Tibial nerve (tissue), 4 donors: Measurements from ENCODE around the gene SMCO4. TPM values are rescaled to one million over a fixed set of nuclear protein-coding genes. Genes with fewer than 3 reads are reported as not detected.
"Not testable (repeated sequence)": the region's sequence is repeated elsewhere in the genome, so short reads cannot be mapped to it uniquely, and the experiment has no call there.

Source experiments
- DNase-seq, 2 donors: peaks; one replicate each; pipeline ENCODE4 v3.0.0-alpha.2; 2019; ENCODE audit warnings: low spot score in 2 of 2
- H3K27ac ChIP-seq, 4 donors: fragments of 200-600 bp; sonication (generic) in 3 of 4; one replicate each; pipeline ENCODE4 v1.5.1; 2017 to 2019; ENCODE audit warnings: mild to moderate bottlenecking in 1 of 4
- H3K27me3 ChIP-seq, 2 donors: fragments of 200-600 bp; sonication (generic) in 1 of 2; one replicate each; pipeline versions ENCODE4 v1.5.1 to v1.6.0; 2017 to 2019
- H3K36me3 ChIP-seq, 3 donors: fragments of 200-600 bp; sonication (generic); one replicate each; pipeline ENCODE4 v1.5.1; 2018 to 2019
- H3K4me1 ChIP-seq, 4 donors: fragments of 200-600 bp; sonication (generic) in 3 of 4; one replicate each; pipeline ENCODE4 v1.5.1; 2017 to 2019
- H3K4me3 ChIP-seq, 4 donors: fragments of 200-600 bp; sonication (generic) in 3 of 4; one replicate each; pipeline ENCODE4 v1.5.1; 2017 to 2019; ENCODE audit warnings: mild to moderate bottlenecking in 1 of 4, moderate library complexity in 1 of 4
- H3K9me3 ChIP-seq, 4 donors: fragments of 200-600 bp; sonication (generic) in 3 of 4; one replicate each; pipeline ENCODE4 v1.5.1; 2017 to 2019
- CTCF ChIP-seq, 5 experiments: fragments of 200-600 bp in 3 of 5; fragments of 450-650 bp in 2 of 5; sonication (generic) in 3 of 5; IDR thresholded peaks; one replicate each; pipeline ENCODE4 v1.5.1; 2016 to 2019; ENCODE audit warnings: antibody characterized with exemption in 5 of 5, mild to moderate bottlenecking in 3 of 5, moderate library complexity in 2 of 5
- EP300 ChIP-seq, 2 donors: sonication (generic); formaldehyde crosslinking; IDR thresholded peaks; one replicate each; pipeline ENCODE4 v1.6.1; 2017; ENCODE audit warnings: antibody characterized with exemption in 2 of 2, mild to moderate bottlenecking in 1 of 2
- POLR2A ChIP-seq, 2 donors: fragments of 450-650 bp; IDR thresholded peaks; one replicate each; pipeline ENCODE4 v1.6.1; 2017; ENCODE audit warnings: antibody characterized with exemption in 2 of 2, mild to moderate bottlenecking in 2 of 2, moderate library complexity in 2 of 2
- WGBS, 2 donors: methylation state at CpG; one replicate each; pipeline ENCODE4 v1.1.5; 2018; 5-methylcytosine and 5-hydroxymethylcytosine counted together
- total RNA-seq, 4 donors: library from RNA; depleted of rRNA; stranded (reverse); fragments of >200 nt; gene quantifications; one replicate each; pipeline ENCODE4 v1.1.0, GENCODE V29; 2016

Gene SMCO4
- total RNA-seq, result 10 to 100 TPM in 2 of 4 donors, 1 to 10 TPM in 2; 3.7 to 13.8 (median 7.6) TPM

GRCh38 chr11:93543292-93543977 lies at the start of gene SMCO4:
Gene SMCO4 (minus strand): TSS chr11:93543391. CDS start chr11:93479189, 64,202 bp downstream.
- Histone ChIP-seq H3K4me1 (peaks cover 0 to 38% (median 0%) of the 10 kb centered on the region in 4 donors), H3K27me3 (no peaks in the 10 kb centered on the region), H3K4me3 (peak within 1 kb of the TSS; percentile 57 to 91 (median 70)), H3K36me3 (no peaks in the 10 kb centered on the region), H3K9me3 (no peaks in the 10 kb centered on the region), H3K27ac (peak within 1 kb of the TSS; percentile 55 to 90 (median 82))
- 5 to 7% methylated on average over 30 to 35 of the region's 59 CpGs for WGBS, 2 donors
- TF ChIP-seq CTCF (IDR thresholded peaks at IDR 0.05) (peak; percentile 68 to 87 (median 81)), EP300 (IDR thresholded peaks at IDR 0.05) (no peak)
- DNase-seq, result peak; percentile 57 to 61

- H3K27ac ChIP-seq, result no peak overlapping the region
- no peaks in the 10 kb centered on the region for H3K4me1 ChIP-seq
- DNase-seq, result no peak
- WGBS, 2 donors, result 75 to 79% methylated on average over 6 of the region's 6 CpGs
- H3K27me3 ChIP-seq, result no peaks in the 10 kb centered on the region
- no peak for TF ChIP-seq POLR2A (IDR thresholded peaks at IDR 0.05)
- no peak for TF ChIP-seq CTCF (IDR thresholded peaks at IDR 0.05)
- TF ChIP-seq EP300 (IDR thresholded peaks at IDR 0.05), result no peak
- H3K36me3 ChIP-seq, result no peaks in the 10 kb centered on the region
- H3K9me3 ChIP-seq, result no peaks in the 10 kb centered on the region
- no peak overlapping the region for H3K4me3 ChIP-seq
Observed at GRCh38 chr11:93591247-93591898, 48.2 kb upstream of the SMCO4 start.

DNA sequence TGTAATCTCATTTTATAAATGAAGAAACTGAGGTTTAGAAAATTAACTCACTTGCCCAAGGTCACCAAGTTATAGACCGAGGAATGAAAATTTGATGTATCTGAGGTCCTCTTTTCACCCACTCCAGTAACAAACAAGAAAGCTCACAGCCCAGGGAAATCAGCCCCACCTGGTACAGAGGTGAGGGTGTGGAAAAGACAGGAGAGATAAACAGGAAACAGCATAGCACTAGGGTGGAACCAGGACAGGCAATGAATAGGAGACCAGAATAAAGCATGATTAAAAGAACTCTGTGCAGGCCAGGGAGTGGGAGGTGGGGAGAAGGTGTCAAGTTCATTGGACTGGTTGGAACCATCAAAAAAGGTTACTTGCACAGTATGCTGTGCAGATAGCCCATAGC lies 46.2 kb upstream of the SMCO4 start:
- Histone ChIP-seq H3K27ac (no peak overlapping the region), H3K4me3 (no peak overlapping the region), H3K4me1 (no peaks in the 10 kb centered on the region), H3K36me3 (no peaks in the 10 kb centered on the region), H3K27me3 (no peaks in the 10 kb centered on the region), H3K9me3 (no peaks in the 10 kb centered on the region)
- TF ChIP-seq CTCF (IDR thresholded peaks at IDR 0.05) (no peak), EP300 (IDR thresholded peaks at IDR 0.05) (no peak), POLR2A (IDR thresholded peaks at IDR 0.05) (no peak)
- no peak for DNase-seq
- WGBS, 2 donors, result 94 to 95% methylated on average over 1 of the region's 1 CpG

GRCh38 chr11:93587858-93588581 lies 44.8 kb upstream of the SMCO4 start:
- no peak for DNase-seq
- Histone ChIP-seq H3K36me3 (no peaks in the 10 kb centered on the region), H3K9me3 (no peaks in the 10 kb centered on the region), H3K4me3 (no peak overlapping the region), H3K27ac (no peak overlapping the region), H3K4me1 (no peaks in the 10 kb centered on the region), H3K27me3 (no peaks in the 10 kb centered on the region)
- WGBS, 2 donors, result 85 to 86% methylated on average over 8 of the region's 8 CpGs
- no peak for TF ChIP-seq POLR2A (IDR thresholded peaks at IDR 0.05)
- TF ChIP-seq CTCF (IDR thresholded peaks at IDR 0.05), result no peak
- TF ChIP-seq EP300 (IDR thresholded peaks at IDR 0.05), result no peak

GRCh38 chr11:93587425-93587824 lies 44.2 kb upstream of the SMCO4 start:
- not testable (repeated sequence) for H3K4me3 ChIP-seq, H3K36me3 ChIP-seq, H3K4me1 ChIP-seq, H3K9me3 ChIP-seq, H3K27me3 ChIP-seq, H3K27ac ChIP-seq, DNase-seq
- 100% methylated on average over 1 of the region's 1 CpG for WGBS, 2 donors
